IMR-90 (cell line): ENCODE data around the gene FAM53B. TPM values are rescaled to one million over a fixed set of nuclear protein-coding genes. Genes with fewer than 3 reads are reported as not detected.

ENCODE experiments used
- ATAC-seq: fragments of 200-7000 bp; cut with Tn5 transposase; 2 replicates; pipeline ENCODE4 v1.9.1; 2020; ENCODE audit warnings: low read depth, mild to moderate bottlenecking, moderate library complexity
- BruUV-seq: library from RNA; stranded (reverse); fragments of 400-500 nt; replicated peaks from 2 replicates; lab custom pipeline; 2021; lab: Mats Ljungman, UMichigan
- CTCF ChIA-PET: fragments of 300-600 bp; formaldehyde crosslinking; extraction: SDS; loops from one replicate; lab custom pipeline; 2021; ENCODE audit warnings: antibody characterized with exemption; lab: Yijun Ruan, JAX
- POLR2A ChIA-PET: fragments of 300-600 bp; sonication (Branson Sonifier 250); formaldehyde crosslinking; loops from one replicate; lab custom pipeline; 2022; ENCODE audit warnings: antibody characterized with exemption; ENCODE audit not compliant: unreplicated experiment; lab: Charles Lee
- DNase-seq: peaks from one replicate; pipeline ENCODE4 v3.0.0; 2013
- H2AFZ ChIP-seq: replicated peaks from 2 replicates; pipeline ENCODE3; 2013; ENCODE audit warnings: low read length, mild to moderate bottlenecking; ENCODE audit not compliant: poor library complexity
- H2AK5ac ChIP-seq: 2 replicates; pipeline ENCODE4 v1.6.1; 2013; ENCODE audit warnings: low read depth, low read length, inconsistent platforms
- H2AK9ac ChIP-seq: replicated peaks from 2 replicates; pipeline ENCODE3; 2013; ENCODE audit warnings: mild to moderate bottlenecking, low read depth, low read length, moderate library complexity; ENCODE audit not compliant: poor library complexity
- H2BK120ac ChIP-seq: 2 replicates; pipeline ENCODE4 v1.6.1; 2013; ENCODE audit warnings: low read depth, low read length, inconsistent platforms
- H2BK15ac ChIP-seq: 3 replicates; pipeline ENCODE4 v1.6.1; 2013; ENCODE audit warnings: low read depth, low read length, inconsistent platforms
- H2BK20ac ChIP-seq: 2 replicates; pipeline ENCODE4 v1.6.1; 2013; ENCODE audit warnings: low read depth, mild to moderate bottlenecking, inconsistent platforms, low read length, moderate library complexity
- H2BK5ac ChIP-seq: 2 replicates; pipeline ENCODE4 v1.6.1; 2013; ENCODE audit warnings: mild to moderate bottlenecking, low read depth, low read length, inconsistent platforms; ENCODE audit not compliant: poor library complexity, severe bottlenecking
- H3K14ac ChIP-seq: replicated peaks from 2 replicates; pipeline ENCODE4 v1.6.1; 2013; ENCODE audit warnings: low read depth, low read length, inconsistent platforms
- H3K18ac ChIP-seq: 2 replicates; pipeline ENCODE4 v1.6.1; 2013; ENCODE audit warnings: low read depth, low read length, control low read depth
- H3K23ac ChIP-seq: 2 replicates; pipeline ENCODE4 v1.6.1; 2013; ENCODE audit warnings: low read depth, low read length, inconsistent platforms
- H3K27ac ChIP-seq: 2 replicates; pipeline ENCODE4 v1.5.1; 2013; ENCODE audit warnings: mild to moderate bottlenecking, control low read depth, low read length; ENCODE audit not compliant: insufficient read depth
- H3K27me3 ChIP-seq: 2 replicates; pipeline ENCODE4 v1.6.1; 2013; ENCODE audit warnings: low read length; ENCODE audit not compliant: control insufficient read depth, insufficient read depth
- H3K36me3 ChIP-seq: 2 replicates; pipeline ENCODE4 v1.6.1; 2013; ENCODE audit warnings: low read length, mixed read lengths; ENCODE audit not compliant: control insufficient read depth, insufficient read depth
- H3K4ac ChIP-seq: 2 replicates; pipeline ENCODE4 v1.6.1; 2013; ENCODE audit warnings: low read depth, low read length, inconsistent platforms
- H3K4me1 ChIP-seq: 2 replicates; pipeline ENCODE4 v1.6.1; 2013; ENCODE audit warnings: low read length, mixed read lengths; ENCODE audit not compliant: control insufficient read depth, insufficient read depth
- H3K4me2 ChIP-seq: 2 replicates; pipeline ENCODE4 v1.6.1; 2013; ENCODE audit warnings: low read depth, mild to moderate bottlenecking, control low read depth, low read length, moderate library complexity
- H3K4me3 ChIP-seq: 2 replicates; pipeline ENCODE4 v1.5.1; 2013; ENCODE audit warnings: low read depth, mild to moderate bottlenecking, control low read depth, low read length, moderate library complexity; ENCODE audit not compliant: insufficient read depth
- H3K56ac ChIP-seq: 2 replicates; pipeline ENCODE4 v1.6.1; 2013; ENCODE audit warnings: low read length, inconsistent platforms; ENCODE audit not compliant: insufficient read depth; ENCODE audit errors: extremely low read depth
- H3K79me1 ChIP-seq, 2 experiments: 2 replicates each; pipeline ENCODE4 v1.6.1; 2013; ENCODE audit warnings: low read length in 2 of 2, inconsistent platforms in 1 of 2, low read depth in 1 of 2
- H3K9ac ChIP-seq: 2 replicates; pipeline ENCODE4 v1.6.1; 2013; ENCODE audit warnings: low read depth, low read length, control low read depth
- H3K9me1 ChIP-seq: 2 replicates; pipeline ENCODE4 v1.6.1; 2013; ENCODE audit warnings: low read length, inconsistent platforms; ENCODE audit not compliant: insufficient read depth
- H3K9me3 ChIP-seq: 2 replicates; pipeline ENCODE4 v1.6.1; 2013; ENCODE audit warnings: low read length; ENCODE audit not compliant: control insufficient read depth, insufficient read depth
- H4K20me1 ChIP-seq: 2 replicates; pipeline ENCODE4 v1.6.1; 2013; ENCODE audit warnings: low read length, inconsistent platforms; ENCODE audit not compliant: insufficient read depth
- H4K5ac ChIP-seq: 2 replicates; pipeline ENCODE4 v1.6.1; 2013; ENCODE audit warnings: mild to moderate bottlenecking, low read depth, low read length, control low read depth
- H4K8ac ChIP-seq, 2 experiments: 2 replicates each; pipeline ENCODE4 v1.6.1; 2013; ENCODE audit warnings: low read depth in 2 of 2, low read length in 2 of 2, control low read depth in 1 of 2, inconsistent platforms in 1 of 2
- H4K91ac ChIP-seq: 2 replicates; pipeline ENCODE4 v1.6.1; 2013; ENCODE audit warnings: low read depth, low read length, inconsistent platforms; ENCODE audit not compliant: insufficient read depth
- CHD1 ChIP-seq: IDR thresholded peaks from 2 replicates; pipeline ENCODE4 v1.6.1; 2012; ENCODE audit warnings: low read depth, low read length, improper control_type of control experiment
- ELK1 ChIP-seq: fragments of 150-350 bp; IDR thresholded peaks from 2 replicates; pipeline ENCODE4 v1.6.1; 2016; ENCODE audit warnings: low read depth, mild to moderate bottlenecking, low read length, moderate library complexity, borderline replicate concordance
- FOS ChIP-seq: fragments of 150-350 bp; IDR thresholded peaks from 2 replicates; pipeline ENCODE4 v1.6.1; 2016; ENCODE audit warnings: low read depth, low read length
- MAFK ChIP-seq: IDR thresholded peaks from 2 replicates; pipeline ENCODE4 v1.6.1; 2012; ENCODE audit warnings: low read depth, low read length, improper control_type of control experiment
- MXI1 ChIP-seq: IDR thresholded peaks from 2 replicates; pipeline ENCODE4 v1.6.1; 2012; ENCODE audit warnings: low read depth, mild to moderate bottlenecking, low read length, moderate library complexity, borderline replicate concordance
- POLR2A ChIP-seq: IDR thresholded peaks from 2 replicates; pipeline ENCODE4 v1.6.1; 2012; ENCODE audit warnings: mild to moderate bottlenecking, low read depth, low read length
- SMC3 ChIP-seq: fragments of 150-350 bp; IDR thresholded peaks from 2 replicates; pipeline ENCODE4 v1.6.1; 2016; ENCODE audit warnings: low read depth, mild to moderate bottlenecking, antibody characterized with exemption, low read length, moderate library complexity
- WGBS, 2 experiments: methylation state at CpG; one replicate each; pipeline versions ENCODE4 v1.1.5 to v1.1.7; 2013; ENCODE audit warnings: missing lambda C conversion rate in 2 of 2; ENCODE audit not compliant: insufficient read length in 1 of 2; ENCODE audit errors: extremely low coverage in 2 of 2; 5-methylcytosine and 5-hydroxymethylcytosine counted together
- dilution Hi-C: fragments of 300-500 bp; cut with HindIII; formaldehyde crosslinking; loops from one replicate; pipeline ENCODE4 v1.14.3; 2018; ENCODE audit warnings: low sequenced_read_pairs; ENCODE audit not compliant: unreplicated experiment
- in situ Hi-C: fragments of 300-500 bp; cut with MboI; formaldehyde crosslinking; loops from 3 replicates; pipeline ENCODE4 v1.14.3; 2019; ENCODE audit warnings: low sequenced_read_pairs, inconsistent platforms, mixed read lengths
- intact Hi-C: fragments of 100-400 bp; cut with micrococcal nuclease; formaldehyde crosslinking; loops from 2 replicates; pipeline ENCODE4 v1.10.0; 2022
- polyA plus RNA-seq, 3 experiments: library from polyadenylated mRNA; depleted of rRNA; stranded (reverse); fragments of >200 nt; gene quantifications; 2 replicates each; pipeline ENCODE4 v1.2.3, GENCODE V29; 2012; ENCODE audit warnings: low replicate concordance in 1 of 3
- total RNA-seq: library from RNA; depleted of rRNA; stranded (reverse); fragments of >200 nt; gene quantifications from 2 replicates; pipeline ENCODE4 v1.2.3, GENCODE V29; 2012

Gene FAM53B
- total and polyA plus RNA-seq, 2 of the 4 experiments (the other 2 are of a cell fraction) = 3.8 to 5.7 TPM

GRCh38 chr10:124624466-124624865, 119.7 kb downstream of the FAM53B start:
- no peaks in the 10 kb centered on the region for H3K79me1 ChIP-seq
- no peak overlapping the region for H2AFZ ChIP-seq
- WGBS, 2 experiments = 100% methylated on average over 2 of the region's 9 CpGs; no CpG with 5 or more reads in 1 of the 2 experiments
- no peak overlapping the region for H4K8ac ChIP-seq
- no TSS peak for BruUV-seq
- no peak overlapping the region for H3K27ac ChIP-seq
- no peaks in the 10 kb centered on the region; the same call in none of the 2 replicates for H4K20me1 ChIP-seq
- no peak for ATAC-seq
- POLR2A ChIA-PET = no interaction called here
- no peak overlapping the region for H3K4me3 ChIP-seq
- dilution Hi-C loops = no loop called here
- no peak overlapping the region for H3K18ac ChIP-seq
- H3K27me3 ChIP-seq = no peaks in the 10 kb centered on the region
- H2BK5ac ChIP-seq = no peak overlapping the region
- H3K4me1 ChIP-seq = no peaks in the 10 kb centered on the region
- in situ Hi-C loops = no loop called here
- TF ChIP-seq SMC3 (no peak), ELK1 (no peak), MXI1 (no peak), FOS (no peak), MAFK (no peak), POLR2A (no peak), CHD1 (no peak)
- no peak overlapping the region for H4K5ac ChIP-seq
- no peak overlapping the region for H2BK20ac ChIP-seq
- H2AK5ac ChIP-seq = no peak overlapping the region
- peaks cover 2% of the 10 kb centered on the region; the same call in 1 of the 2 replicates for H3K36me3 ChIP-seq
- H3K9ac ChIP-seq = no peak overlapping the region
- H4K91ac ChIP-seq = no peak overlapping the region
- CTCF ChIA-PET = no interaction called here
- no peak overlapping the region for H2BK15ac ChIP-seq
- H3K4me2 ChIP-seq = no peak overlapping the region
- intact Hi-C loops = no loop called here
- H3K56ac ChIP-seq = no peak overlapping the region
- H3K4ac ChIP-seq = no peak overlapping the region
- peak overlapping the region; percentile 39 for H2AK9ac ChIP-seq
- no peaks in the 10 kb centered on the region for H3K9me3 ChIP-seq
- no peak overlapping the region for H3K23ac ChIP-seq
- H3K9me1 ChIP-seq = no peaks in the 10 kb centered on the region; the same call in 1 of the 2 replicates
- no peak overlapping the region for H3K14ac ChIP-seq
- DNase-seq = no peak
- no peak overlapping the region for H2BK120ac ChIP-seq
